HPDE6-E6E7 (cell line): ENCODE results near the gene STMP1.
"Not testable (repeated sequence)": the region's sequence is repeated elsewhere in the genome, so short reads cannot be mapped to it uniquely, and the experiment has no call there.

ENCODE experiments used
- DNase-seq: peaks from one replicate; pipeline ENCODE4 v3.0.0; 2011; ENCODE audit warnings: missing footprints; ENCODE audit errors: extremely low spot score

The STMP1 gene

DNA sequence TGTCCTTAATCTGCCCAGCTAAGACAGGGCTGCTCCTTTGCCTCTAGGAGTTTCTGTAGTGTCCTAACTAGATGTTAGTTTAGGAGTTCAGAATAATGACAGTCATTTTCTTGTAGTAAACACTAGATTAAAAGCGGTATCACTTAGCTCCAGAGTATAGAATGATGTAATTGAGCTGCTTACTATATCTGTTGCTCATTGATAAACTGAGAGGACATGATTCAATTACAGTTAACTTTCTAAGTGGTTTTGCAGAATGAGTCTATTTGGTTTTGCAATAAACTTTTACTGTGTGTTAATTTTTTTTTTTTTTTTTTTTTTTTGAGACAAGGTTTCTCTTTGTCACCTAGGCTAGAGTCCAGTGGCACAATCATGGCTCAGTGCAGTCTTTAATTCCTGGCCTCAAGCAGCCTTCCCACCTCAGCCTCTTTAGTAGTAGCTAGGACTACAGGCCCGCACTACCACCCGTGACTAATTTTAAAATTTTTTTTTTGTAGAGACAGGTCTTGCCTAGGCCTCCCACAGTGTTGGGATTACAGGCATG is 1.8 kb downstream of the STMP1 start:
- DNase-seq: no peak

DNA sequence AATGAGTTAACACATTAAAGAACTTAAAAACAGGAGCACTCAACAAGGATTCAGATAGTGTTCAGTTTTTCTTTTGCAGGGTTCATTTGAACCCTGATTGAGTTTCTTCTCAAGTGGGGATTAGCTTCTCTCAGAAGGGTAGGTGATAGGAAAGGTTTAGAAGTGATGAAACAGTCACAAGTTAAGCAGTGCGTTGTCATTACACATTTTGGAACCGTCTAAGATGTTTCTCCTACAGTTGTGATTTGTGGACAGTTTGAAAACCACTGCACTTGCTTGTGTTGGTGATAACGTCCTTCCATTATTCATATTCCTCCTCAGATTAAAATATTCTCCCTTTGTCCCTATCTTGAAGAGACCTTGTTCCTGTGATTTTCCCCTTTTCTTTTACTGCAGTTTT is 2.7 kb downstream of the STMP1 start:
- DNase-seq: no peak

GRCh38 chr7:135666156-135666555 is 3.8 kb downstream of the STMP1 start:
- no peak for DNase-seq

DNA sequence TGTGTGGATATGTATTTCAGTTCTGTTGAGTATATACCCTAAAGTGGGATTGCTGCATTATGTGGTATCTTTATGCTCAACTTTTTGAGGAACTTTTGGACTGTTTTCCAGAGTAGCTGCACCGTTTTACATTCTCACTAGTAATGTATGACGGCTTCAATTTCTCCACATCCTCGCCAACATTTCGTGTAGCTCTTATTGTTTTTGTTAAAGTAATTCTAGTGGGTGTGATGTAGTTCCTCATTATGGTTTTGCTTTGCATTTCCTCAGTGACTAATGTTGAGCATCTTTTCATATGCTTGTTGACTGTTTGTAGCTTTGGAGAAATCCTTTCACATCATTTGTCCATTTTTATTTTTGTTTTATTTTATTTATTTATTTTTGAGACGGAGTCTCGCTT is 4.5 kb downstream of the STMP1 start:
- no peak for DNase-seq

- DNase-seq: not testable (repeated sequence)
These were observed 5.3 kb downstream of the STMP1 start for GRCh38 chr7:135667626-135668025.

DNA sequence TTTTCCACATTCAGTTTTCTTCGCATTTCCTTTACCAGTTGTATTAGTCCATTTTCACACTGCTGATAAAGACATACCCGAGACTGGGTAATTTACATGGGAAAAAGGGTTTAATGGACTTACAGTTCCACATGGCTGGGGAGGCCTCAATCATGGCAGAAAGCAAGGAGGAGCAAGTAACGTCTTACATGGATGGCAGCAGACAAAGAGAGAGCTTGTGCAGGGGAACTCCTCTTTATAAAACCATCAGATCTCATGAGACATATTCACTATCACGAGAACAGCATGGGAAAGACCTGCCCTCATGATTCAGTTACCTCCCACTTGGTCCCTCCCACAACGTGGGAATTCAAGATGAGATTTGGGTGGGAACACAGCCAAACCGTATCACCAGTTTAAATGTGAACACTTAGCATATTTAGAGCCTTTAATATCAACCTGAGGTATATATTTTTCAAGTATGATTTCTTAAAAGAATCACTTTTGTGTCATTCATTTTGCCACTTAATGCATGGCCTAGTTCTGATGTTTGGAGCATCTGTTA is 6.6 kb downstream of the STMP1 start:
- DNase-seq: not testable (repeated sequence)

DNA sequence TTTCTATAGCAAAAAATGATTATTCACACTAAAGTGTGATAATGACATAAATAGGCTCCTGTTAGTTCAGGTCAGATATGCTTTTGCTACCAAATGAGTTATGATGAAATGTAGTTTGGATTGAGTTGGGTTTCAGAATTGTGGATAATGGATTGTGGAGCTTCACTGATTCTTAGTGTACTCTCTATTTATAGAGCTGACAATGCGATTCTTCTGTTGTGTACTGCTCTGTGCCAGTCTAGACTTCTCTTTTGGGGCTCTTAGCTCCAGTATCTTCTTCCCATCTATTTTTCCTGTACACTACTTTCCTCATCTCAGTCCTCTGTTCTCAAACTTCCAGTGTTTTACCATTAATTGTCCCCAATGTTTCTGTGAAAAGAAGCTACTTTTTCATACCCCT is 7.5 kb downstream of the STMP1 start:
- DNase-seq: no peak

DNA sequence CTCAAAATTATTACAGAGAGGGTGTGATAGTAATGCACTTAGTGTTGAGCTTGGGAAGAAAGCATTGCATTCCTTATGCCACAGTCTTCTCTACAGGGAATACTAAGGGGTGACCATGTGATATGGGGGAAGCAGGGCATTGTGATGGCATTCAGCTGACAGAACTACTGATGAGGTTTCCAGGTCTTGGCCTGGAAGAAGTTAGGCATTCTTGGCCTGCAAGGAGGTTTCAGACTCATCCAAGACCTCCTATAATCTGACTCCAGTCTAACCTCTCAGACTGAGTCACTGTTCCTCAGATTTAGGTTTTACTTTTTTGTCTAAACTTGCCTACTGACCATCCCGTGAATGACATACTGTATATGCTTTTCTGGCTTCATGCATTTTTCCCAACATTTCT is 7.9 kb downstream of the STMP1 start:
- DNase-seq: no peak

- peak; percentile 61 for DNase-seq
These were observed 10.4 kb downstream of the STMP1 start for GRCh38 chr7:135672560-135673359.

GRCh38 chr7:135673360-135673706 is 11.0 kb downstream of the STMP1 start:
- DNase-seq: no peak

GRCh38 chr7:135678612-135679575 is 16.6 kb downstream of the STMP1 start:
- peak; percentile 68 for DNase-seq

- DNase-seq: no peak
These were observed 19.4 kb downstream of the STMP1 start for GRCh38 chr7:135681762-135682161.

DNA sequence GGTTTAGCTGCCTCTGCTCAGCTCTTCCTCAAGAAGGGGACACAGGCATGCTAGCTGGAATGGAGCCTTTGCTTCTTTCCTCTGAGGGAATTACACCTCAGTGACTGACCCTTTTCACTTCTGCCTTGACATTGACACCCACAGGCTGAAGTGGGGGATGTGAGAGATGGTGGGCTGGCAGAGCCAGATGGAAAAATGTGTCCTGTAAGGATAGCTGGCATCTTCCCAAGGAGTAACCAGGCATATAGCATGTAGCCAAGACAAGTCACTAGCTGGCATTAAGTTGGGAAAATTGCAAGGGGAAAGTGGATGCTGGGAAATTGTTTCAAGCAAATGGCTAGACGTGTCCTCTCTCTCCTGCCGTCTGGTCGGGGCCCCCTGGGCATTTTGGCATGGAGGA is 19.9 kb downstream of the STMP1 start:
- no peak for DNase-seq

GRCh38 chr7:135683609-135684008 is 21.3 kb downstream of the STMP1 start:
- peak; percentile 62 for DNase-seq

DNA sequence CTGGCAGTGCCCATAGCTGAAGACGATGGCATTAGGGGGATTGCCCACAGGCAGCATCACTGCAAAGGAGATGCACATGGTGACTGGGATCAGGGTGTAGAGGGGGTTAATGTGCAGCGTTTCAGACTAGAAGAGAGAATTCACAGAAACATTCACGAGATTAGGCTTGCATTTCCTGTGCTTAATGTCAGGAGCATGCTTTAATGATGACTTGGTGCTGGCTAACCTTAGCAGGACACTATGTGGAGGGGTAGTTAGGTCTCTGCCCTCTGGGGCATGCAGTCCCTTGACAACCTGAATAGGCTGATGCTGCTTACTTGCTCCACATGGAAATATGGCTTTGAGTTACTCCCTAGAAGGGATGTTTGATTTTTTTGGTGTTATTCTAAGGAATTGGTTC is 21.8 kb downstream of the STMP1 start:
- no peak for DNase-seq

DNA sequence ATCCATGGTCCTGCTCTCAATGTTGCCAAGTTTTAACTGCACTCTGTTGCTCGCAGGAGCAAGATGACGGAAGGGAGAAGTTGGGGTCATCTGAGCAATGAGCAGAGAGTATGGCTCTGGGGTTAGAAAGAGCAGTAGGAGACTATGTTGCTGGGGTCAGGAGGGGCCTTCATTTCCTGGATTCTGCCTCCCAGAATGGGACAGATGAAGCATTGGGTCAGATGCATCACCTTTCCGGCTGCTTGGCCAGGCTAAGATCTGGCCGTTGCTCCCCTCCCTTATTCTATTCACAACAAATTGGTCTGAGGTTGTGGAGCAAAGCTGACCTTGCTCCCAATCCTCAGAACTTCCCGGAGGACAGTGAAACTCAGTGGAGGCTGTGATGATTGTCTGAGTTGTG is 22.4 kb downstream of the STMP1 start:
- no peak for DNase-seq

DNA sequence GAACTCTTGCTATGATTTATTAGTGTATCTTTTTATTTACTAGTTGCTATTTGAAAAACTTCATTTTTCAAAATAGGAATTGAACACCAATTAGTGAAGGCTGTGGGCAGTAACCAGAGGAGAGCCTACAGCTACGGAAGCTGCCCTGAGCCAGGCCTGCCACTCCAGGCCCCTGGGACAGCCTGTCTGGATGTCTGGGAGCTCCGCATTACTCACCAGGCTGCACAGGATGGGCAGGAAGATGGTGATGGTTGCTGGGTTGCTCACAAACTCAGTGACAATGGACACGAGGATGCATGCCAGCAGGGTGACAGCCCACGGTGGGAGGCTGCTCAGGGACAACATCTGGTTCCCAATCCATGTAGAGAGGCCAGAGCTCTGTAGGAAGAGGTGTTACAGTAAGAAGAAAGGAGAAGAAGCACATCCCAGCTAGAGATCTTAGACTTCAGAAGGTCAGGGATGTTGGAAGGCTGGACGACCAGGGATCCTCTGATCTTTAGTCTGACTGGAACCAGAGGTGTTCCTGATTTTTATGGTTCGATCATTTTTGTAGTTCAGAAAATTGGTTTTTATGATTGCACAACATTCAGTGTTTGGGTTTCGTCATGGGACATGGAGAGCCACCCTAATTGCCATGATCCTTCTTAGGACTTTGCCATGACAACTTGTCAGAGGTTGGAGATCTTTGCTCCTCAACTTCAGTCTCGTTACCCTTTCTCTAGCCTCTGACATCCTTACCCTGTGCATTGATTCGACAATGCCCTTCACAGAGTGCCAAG is 23.2 kb downstream of the STMP1 start:
- DNase-seq: no peak

- DNase-seq: no peak
These were observed 25.2 kb downstream of the STMP1 start for GRCh38 chr7:135687466-135687865.

DNA sequence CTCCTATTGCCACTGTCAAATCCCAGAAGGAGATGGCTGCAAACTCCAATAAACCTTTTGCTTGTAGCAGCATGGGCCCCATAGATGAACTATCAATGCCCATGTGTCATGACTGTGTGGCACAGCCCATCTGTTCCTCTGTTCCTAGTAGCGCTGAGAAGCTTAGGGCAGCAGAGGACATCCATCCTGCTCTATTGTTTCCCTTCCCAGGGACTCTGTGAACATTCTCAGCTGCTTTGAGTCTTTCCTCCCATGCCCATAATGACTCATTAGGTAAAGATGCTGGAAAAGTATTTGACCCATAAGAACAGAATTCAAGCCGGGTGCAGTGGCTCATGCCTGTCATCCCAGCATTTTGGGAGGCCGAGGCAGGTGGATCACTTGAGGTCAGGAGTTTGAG is 28.3 kb downstream of the STMP1 start:
- no peak for DNase-seq

DNA sequence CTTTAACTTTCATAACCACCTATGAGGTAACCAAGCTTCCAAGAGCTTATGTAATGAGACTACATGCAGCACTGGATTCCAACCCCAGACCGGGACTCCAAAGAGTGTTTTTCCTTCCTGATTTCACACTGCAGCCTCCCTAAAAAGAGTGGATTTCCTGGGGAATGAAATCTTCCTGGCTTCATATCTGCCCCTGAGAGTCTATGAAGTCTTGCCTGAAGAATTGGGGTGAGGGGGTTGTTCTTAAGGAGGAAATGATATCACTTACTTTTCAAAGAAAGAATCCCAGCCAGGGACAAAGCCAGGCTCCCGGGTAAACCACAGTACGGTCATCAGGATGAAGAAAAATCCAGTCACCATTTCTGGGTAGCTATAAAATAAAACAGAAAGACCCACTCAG is 29.7 kb downstream of the STMP1 start:
- DNase-seq: no peak

DNA sequence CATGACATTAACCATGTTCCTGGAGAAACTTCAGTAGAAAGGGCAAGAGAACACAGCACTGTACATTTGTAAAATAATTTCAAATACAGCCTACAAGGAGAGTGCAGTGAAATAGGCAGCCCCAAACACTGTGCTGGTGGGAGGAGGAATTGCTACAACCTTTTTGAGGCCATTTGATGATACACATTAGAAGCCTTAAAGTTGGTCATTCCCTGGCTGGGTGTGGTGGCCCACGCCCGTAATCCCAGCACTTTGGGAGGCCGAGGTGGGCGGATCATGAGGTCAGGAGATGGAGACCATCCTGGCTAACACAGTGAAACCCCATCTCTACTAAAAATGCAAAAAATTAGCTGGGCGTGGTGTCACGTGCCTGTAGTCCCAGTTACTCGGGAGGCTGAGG is 30.3 kb downstream of the STMP1 start:
- not testable (repeated sequence) for DNase-seq

DNA sequence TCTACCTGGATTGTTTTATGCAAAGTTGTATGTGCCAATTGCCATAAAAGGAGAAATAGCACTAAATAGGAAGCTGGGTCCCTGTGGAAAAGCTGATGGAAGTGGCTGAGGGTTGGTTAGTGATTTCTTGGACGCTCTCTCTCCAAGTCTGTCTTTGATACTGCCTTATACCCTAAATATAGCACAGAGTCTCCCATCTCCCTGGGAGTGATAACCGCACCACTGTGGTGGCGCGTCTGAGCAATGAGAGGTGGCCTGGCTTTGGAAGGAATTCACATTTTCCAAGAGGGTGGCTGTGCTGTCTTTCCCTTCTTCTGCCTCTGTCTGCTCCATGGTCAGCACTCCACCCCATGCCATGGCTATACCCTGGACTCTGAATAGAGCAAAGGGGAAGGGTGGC is 31.2 kb downstream of the STMP1 start:
- DNase-seq: no peak
